HepG2 (cell line): ENCODE data around the gene NF2. TPM values are rescaled to one million over a fixed set of nuclear protein-coding genes. Genes with fewer than 3 reads are reported as not detected.

Experiments used
- FOXA3 ChIP-seq: IDR thresholded peaks from 2 replicates; pipeline ENCODE4 v1.6.1; 2016; ENCODE audit warnings: missing genetic modification reagents, missing compliant biosample characterization
- HDAC1 ChIP-seq: sonication (generic); formaldehyde crosslinking; IDR thresholded peaks from 2 replicates; pipeline ENCODE4 v1.5.1; 2020; ENCODE audit warnings: mild to moderate bottlenecking, missing genetic modification reagents
- JARID2 ChIP-seq: sonication (generic); formaldehyde crosslinking; IDR thresholded peaks from 2 replicates; pipeline ENCODE4 v1.8.1; 2023; ENCODE audit warnings: missing genetic modification reagents, inconsistent platforms; ENCODE audit not compliant: insufficient replicate concordance
- MED1 ChIP-seq: sonication (generic); formaldehyde crosslinking; IDR thresholded peaks from 2 replicates; pipeline ENCODE4 v1.4.0; 2020; ENCODE audit warnings: missing genetic modification reagents
- MYNN ChIP-seq: sonication (generic); formaldehyde crosslinking; IDR thresholded peaks from 2 replicates; pipeline ENCODE4 v1.4.0; 2020; ENCODE audit warnings: mild to moderate bottlenecking, low read depth, missing genetic modification reagents
- NFIC ChIP-seq: IDR thresholded peaks from 2 replicates; pipeline ENCODE4 v1.6.1; 2012; ENCODE audit warnings: mild to moderate bottlenecking, low read length, inconsistent platforms
- PRMT3 ChIP-seq: sonication (generic); formaldehyde crosslinking; IDR thresholded peaks from 2 replicates; pipeline ENCODE4 v1.8.1; 2022; ENCODE audit warnings: low read depth, mild to moderate bottlenecking, moderate library complexity, missing genetic modification reagents, borderline replicate concordance
- ZC3H4 ChIP-seq: sonication (generic); formaldehyde crosslinking; IDR thresholded peaks from 2 replicates; pipeline ENCODE4 v1.4.0; 2020; ENCODE audit warnings: missing genetic modification reagents, borderline replicate concordance
- ZFY ChIP-seq: sonication (generic); formaldehyde crosslinking; IDR thresholded peaks from 2 replicates; pipeline ENCODE4 v1.4.0; 2020; ENCODE audit warnings: missing genetic modification reagents
- ZNF350 ChIP-seq: sonication (generic); formaldehyde crosslinking; IDR thresholded peaks from 2 replicates; pipeline ENCODE4 v1.4.0; 2020; ENCODE audit warnings: mild to moderate bottlenecking, low read depth, missing genetic modification reagents, borderline replicate concordance
- ZNF431 ChIP-seq: sonication (generic); formaldehyde crosslinking; IDR thresholded peaks from 2 replicates; pipeline ENCODE4 v1.9.0; 2022; ENCODE audit warnings: missing genetic modification reagents, low read depth, mild to moderate bottlenecking, borderline replicate concordance
- polyA plus RNA-seq, 8 experiments: library from polyadenylated mRNA; depleted of rRNA in 3 of 8; stranded (reverse) in 7 of 8; unstranded in 1 of 8; fragments of >200 nt; fragmentation: Illumina TruSeq in 4 of 8; extraction: Trizol in 4 of 8; gene quantifications; 2 replicates each; pipeline versions ENCODE4 v1.2.1 to v1.2.3, GENCODE V29; 2011 to 2016; ENCODE audit warnings: low read depth in 4 of 8, missing spikeins in 1 of 8, mixed read lengths in 1 of 8; ENCODE audit not compliant: insufficient read depth in 1 of 8
- total RNA-seq, 5 experiments: library from RNA; depleted of rRNA; stranded (reverse); fragments of >200 nt; fragmentation: Illumina TruSeq; extraction: Trizol; gene quantifications; 2 replicates each; pipeline ENCODE4 v1.2.3, GENCODE V29; 2016; ENCODE audit warnings: low read depth in 1 of 5
- TF ChIP-seq, protein P1 (sequence below): sonication (generic); formaldehyde crosslinking; IDR thresholded peaks from 2 replicates; pipeline ENCODE4 v1.4.0; 2020; ENCODE audit warnings: missing genetic modification reagents
- TF ChIP-seq, protein P2 (sequence below): IDR thresholded peaks from 2 replicates; pipeline ENCODE4 v1.6.1; 2016; ENCODE audit warnings: missing biosample characterization, missing genetic modification reagents, low read depth
- TF ChIP-seq, protein P3 (sequence below): IDR thresholded peaks from 2 replicates; pipeline ENCODE4 v1.6.1; 2016; ENCODE audit warnings: low read depth, borderline replicate concordance
- TF ChIP-seq, protein P4 (sequence below): sonication (generic); formaldehyde crosslinking; IDR thresholded peaks from 2 replicates; pipeline ENCODE4 v1.5.1; 2020; ENCODE audit warnings: missing genetic modification reagents, mild to moderate bottlenecking, borderline replicate concordance

NF2 gene
- total and polyA plus RNA-seq, 2 of the 13 experiments (the other 11 are each of a cell fraction or from before 2014, with no cell fraction given) = 9.3 to 33.3 TPM

DNA sequence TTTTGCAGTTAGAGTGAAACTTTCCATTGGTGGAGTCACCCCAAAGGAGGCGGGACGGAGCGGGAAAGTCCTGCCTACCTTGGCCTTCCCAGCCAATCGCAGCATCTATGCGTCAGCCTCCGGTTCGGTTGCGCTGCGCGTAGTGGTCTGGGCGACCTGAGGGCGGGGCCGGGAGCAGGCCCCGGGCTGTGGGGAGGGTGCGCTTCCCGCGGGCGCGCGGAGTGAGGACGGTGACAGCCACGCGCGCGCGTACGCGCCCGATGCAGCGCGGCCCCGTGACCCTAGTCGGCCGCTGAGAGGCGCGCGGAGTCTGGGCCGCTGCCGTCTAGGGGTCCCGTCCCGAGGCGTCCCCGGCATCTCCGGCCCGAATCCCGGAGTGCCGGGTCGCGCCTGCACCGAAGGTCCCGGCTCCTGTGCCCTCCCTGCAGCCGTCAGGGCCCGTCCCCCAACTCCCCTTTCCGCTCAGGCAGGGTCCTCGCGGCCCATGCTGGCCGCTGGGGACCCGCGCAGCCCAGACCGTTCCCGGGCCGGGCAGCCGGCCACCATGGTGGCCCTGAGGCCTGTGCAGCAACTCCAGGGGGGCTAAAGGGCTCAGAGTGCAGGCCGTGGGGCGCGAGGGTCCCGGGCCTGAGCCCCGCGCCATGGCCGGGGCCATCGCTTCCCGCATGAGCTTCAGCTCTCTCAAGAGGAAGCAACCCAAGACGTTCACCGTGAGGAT lies at the start of gene NF2 (continued):
- TF ChIP-seq, protein P1, sequence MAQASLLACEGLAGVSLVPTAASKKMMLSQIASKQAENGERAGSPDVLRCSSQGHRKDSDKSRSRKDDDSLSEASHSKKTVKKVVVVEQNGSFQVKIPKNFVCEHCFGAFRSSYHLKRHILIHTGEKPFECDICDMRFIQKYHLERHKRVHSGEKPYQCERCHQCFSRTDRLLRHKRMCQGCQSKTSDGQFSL (CRISPR knock-in tag) = no peak
- TF ChIP-seq, protein P2, sequence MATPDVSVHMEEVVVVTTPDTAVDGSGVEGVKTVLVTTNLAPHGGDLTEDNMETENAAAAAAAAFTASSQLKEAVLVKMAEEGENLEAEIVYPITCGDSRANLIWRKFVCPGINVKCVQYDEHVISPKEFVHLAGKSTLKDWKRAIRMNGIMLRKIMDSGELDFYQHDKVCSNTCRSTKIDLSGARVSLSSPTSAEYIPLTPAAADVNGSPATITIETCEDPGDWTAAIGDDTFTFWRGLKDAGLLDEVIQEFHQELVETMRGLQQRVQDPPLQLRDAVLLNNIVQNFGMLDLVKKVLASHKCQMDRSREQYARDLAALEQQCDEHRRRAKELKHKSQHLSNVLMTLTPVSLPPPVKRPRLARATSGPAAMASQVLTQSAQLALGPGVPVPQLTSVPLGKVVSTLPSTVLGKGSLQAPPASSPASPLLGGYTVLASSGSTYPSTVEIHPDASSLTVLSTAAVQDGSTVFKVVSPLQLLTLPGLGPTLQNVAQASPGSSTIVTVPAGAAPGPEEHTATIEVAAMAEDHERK = no peak
- TF ChIP-seq ZNF350 (CRISPR knock-in tag) = peak; percentile 66; the same call in 1 of the 2 replicates
- TF ChIP-seq HDAC1 = 0 out of 2 replicates have a peak, but pooled peaks have one; percentile 30
- TF ChIP-seq, protein P3, sequence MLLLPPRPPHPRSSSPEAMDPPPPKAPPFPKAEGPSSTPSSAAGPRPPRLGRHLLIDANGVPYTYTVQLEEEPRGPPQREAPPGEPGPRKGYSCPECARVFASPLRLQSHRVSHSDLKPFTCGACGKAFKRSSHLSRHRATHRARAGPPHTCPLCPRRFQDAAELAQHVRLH = no peak
- TF ChIP-seq FOXA3 (CRISPR knock-in tag) = peak; percentile 18; the same call in 1 of the 2 replicates
- no peak for TF ChIP-seq PRMT3 (CRISPR knock-in tag)
- TF ChIP-seq MYNN (CRISPR knock-in tag) = no peak
- peak; percentile 96 for TF ChIP-seq ZFY (CRISPR knock-in tag)
- TF ChIP-seq NFIC = no peak
- TF ChIP-seq ZC3H4 = 0 out of 2 replicates have a peak, but pooled peaks have one; percentile 35
- TF ChIP-seq ZNF431 = no peak
- no peak for TF ChIP-seq JARID2
- TF ChIP-seq MED1 (CRISPR knock-in tag) = peak; percentile 65
- TF ChIP-seq, protein P4, sequence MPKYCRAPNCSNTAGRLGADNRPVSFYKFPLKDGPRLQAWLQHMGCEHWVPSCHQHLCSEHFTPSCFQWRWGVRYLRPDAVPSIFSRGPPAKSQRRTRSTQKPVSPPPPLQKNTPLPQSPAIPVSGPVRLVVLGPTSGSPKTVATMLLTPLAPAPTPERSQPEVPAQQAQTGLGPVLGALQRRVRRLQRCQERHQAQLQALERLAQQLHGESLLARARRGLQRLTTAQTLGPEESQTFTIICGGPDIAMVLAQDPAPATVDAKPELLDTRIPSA = no peak
